ENCODE measurements around the gene PNLDC1. TPM values are rescaled to one million over a fixed set of nuclear protein-coding genes. Genes with fewer than 3 reads are reported as not detected.
A peak's percentile ranks its signal among the peaks of the same experiment; 100 is the strongest.

Gene PNLDC1
- not detected for polyA plus RNA-seq (2013, experiment 1 of 2; ENCODE audit: insufficient read length)
- not detected for polyA plus RNA-seq (2013, experiment 2 of 2; ENCODE audit: insufficient read length)

- no peak for DNase-seq
Observed at GRCh38 chr6:159800141-159800865, at the start of gene PNLDC1. Gene PNLDC1, plus strand, starts transcription at chr6:159800276. Its CDS starts 32 bp downstream, at chr6:159800308.

DNA sequence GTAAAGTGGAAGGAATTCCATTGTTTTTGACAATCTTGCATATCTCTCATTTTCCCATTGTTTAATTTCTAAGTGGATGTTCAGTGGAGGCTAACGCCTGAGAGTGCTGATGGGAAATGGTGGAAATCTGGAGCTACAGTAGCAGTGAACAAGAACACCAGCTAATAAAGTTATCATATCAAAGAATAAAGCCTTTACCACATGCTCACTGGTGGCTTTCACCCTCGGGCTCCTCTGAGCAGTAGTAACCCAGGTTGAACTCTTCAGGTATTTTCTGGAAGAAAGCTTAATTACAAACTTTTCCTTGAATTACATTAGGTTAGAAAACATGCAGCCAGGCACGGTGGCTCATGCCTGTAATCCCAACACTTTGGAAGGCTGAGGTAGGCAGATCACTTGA lies 48.6 kb upstream of the PNLDC1 start:
- no peak for DNase-seq

GRCh38 chr6:159753081-159753872 lies 46.8 kb upstream of the PNLDC1 start:
- no peak for DNase-seq

DNA sequence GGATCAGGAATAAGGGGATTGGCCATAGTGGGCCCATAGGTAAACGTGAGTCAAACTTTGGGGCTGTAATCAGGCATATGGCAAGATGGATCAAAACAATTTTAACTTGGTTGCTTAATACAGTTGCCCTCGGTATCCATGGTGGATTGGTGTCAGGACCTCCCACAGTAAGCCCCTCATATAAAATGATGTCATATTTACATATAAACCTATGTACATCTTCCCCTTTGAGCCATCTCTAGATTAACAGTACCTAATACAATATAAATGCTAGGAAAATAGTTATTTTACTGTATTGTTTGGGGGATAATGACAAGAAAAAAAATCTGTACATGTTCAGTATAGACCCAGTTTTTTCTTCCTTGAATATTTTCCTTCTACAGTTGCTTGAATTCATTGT lies 45.7 kb upstream of the PNLDC1 start:
- DNase-seq: no peak

- no peak for DNase-seq
Observed at GRCh38 chr6:159754959-159755914, 44.8 kb upstream of the PNLDC1 start.

DNA sequence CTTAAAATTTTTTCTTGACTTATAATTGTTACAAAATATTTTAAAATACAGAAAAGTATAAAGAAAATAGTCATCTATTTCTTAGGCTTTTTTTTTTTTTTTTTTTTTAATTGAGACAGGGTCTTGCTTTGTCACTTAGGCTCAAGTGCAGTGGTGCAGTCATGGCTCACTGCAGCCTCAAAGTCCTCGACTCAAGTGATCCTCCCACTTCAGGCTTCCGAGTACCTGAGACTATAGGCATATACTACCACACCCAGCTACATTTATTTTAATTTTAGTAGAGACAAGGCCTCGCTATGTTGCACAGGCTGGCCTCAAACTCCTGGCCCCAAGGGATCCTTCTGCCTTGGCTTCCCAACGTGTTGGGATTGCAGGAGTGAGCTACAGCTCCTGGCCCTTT lies 43.6 kb upstream of the PNLDC1 start:
- no peak for DNase-seq

- peak; percentile 79 for DNase-seq
Observed at GRCh38 chr6:159758031-159759001, 41.8 kb upstream of the PNLDC1 start.

DNA sequence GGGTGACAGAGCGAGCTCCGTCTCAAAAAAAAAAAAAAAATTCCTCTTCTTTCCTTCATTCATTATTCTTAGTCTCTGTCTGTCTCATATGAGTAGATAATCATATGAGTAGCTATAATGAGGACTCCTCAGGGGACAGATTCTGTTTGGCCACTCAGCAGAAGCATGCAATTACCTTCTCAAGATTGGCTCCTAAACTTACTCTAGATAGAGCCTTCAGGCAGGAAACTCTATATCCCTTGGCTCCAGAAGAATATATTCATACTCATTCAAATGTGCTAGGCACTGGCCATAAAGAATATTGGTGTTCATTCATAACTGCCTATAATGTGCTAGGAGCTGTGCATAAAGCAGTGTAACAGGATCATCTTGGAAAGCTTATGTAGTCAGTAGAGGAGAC lies 40.4 kb upstream of the PNLDC1 start:
- no peak for DNase-seq

GRCh38 chr6:159760602-159761057 lies 39.4 kb upstream of the PNLDC1 start:
- DNase-seq: peak; percentile 94

GRCh38 chr6:159761129-159761872 lies 38.8 kb upstream of the PNLDC1 start:
- DNase-seq: peak; percentile 17

DNA sequence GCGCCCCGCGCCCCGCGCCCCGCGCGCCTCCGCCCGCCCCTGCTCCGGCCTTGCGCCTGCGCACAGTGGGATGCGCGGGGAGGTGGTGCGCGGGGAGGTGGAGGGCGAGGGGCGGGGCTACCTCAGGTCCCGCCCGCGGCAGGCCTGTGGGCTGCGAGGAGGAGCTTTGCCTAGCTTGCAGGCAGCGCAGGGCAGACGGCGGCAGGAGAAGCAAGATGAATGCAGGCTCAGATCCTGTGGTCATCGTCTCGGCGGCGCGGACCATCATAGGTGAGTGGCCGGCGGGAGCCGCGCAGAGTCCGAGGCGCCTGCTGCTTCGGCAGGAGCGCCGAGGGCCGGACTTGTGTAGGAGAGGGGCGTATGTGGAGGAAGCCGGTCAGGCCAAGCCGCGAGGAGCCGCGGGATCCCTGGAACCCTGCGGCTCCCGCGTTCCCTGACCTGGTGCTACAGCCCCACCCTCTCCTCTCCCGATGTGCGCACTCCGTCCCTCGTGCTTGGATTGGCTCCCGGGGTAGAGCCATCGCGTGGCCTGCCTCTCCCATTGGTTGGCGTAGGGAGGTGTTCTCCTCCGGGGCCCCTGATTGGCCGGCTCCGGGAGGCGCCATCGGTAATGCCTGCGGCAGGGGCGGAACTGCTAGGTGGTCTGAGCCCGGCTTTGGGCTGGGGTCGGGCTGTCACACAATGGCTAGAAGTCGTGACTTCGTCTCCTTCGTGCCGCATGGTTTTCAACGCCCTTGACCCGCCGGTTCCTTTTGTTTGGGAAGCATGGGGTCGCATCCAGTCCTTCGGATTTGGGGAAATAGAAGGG lies 38.0 kb upstream of the PNLDC1 start, which contains the start of gene ACAT2:
TSS of gene ACAT2 (plus strand) at position 173 of the 808 bp plus-strand sequence. CDS start at position 216, 43 bp downstream.
- DNase-seq: peak; percentile 95

DNA sequence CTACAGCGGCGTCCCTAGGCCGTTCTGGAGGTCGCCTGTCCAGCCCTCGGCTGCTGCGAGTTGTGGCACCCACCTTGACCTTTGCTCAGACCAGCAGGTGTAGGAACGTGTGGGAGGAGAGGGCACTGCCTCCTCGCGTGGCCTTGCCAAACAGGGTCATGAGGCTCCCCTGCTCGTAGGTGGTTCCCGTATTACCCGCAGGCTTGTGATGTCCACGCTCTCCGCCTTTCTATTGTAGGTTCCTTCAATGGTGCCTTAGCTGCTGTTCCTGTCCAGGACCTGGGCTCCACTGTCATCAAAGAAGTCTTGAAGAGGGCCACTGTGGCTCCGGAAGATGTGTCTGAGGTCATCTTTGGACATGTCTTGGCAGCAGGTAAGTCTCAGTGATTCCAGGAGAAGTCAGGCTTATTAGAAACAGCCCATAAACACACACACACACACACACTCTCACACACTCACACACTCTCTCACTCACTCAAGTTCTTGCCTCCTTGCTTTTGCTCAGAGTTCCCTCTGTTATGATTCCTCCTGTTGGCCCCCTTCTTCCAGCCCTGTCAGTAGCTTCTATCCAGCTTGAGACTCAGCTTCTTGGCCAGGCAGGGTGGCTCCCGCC lies 37.3 kb upstream of the PNLDC1 start:
- DNase-seq: no peak

DNA sequence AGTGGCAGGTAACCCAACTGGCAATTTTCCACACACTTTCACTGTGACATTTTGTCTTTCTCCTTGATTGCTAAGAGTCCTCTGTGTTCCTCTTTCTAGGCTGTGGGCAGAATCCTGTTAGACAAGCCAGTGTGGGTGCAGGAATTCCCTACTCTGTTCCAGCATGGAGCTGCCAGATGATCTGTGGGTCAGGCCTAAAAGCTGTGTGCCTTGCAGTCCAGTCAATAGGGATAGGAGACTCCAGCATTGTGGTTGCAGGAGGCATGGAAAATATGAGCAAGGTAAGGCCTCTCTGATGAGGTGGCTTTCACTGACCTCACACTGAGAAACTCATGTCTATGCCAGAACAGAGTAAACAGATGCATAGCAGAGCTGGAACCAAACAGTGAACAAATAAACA lies 33.2 kb upstream of the PNLDC1 start:
- DNase-seq: no peak

- DNase-seq: no peak
Observed at GRCh38 chr6:159769470-159769869, 30.6 kb upstream of the PNLDC1 start.

GRCh38 chr6:159772196-159772595 lies 27.9 kb upstream of the PNLDC1 start:
- DNase-seq: no peak

DNA sequence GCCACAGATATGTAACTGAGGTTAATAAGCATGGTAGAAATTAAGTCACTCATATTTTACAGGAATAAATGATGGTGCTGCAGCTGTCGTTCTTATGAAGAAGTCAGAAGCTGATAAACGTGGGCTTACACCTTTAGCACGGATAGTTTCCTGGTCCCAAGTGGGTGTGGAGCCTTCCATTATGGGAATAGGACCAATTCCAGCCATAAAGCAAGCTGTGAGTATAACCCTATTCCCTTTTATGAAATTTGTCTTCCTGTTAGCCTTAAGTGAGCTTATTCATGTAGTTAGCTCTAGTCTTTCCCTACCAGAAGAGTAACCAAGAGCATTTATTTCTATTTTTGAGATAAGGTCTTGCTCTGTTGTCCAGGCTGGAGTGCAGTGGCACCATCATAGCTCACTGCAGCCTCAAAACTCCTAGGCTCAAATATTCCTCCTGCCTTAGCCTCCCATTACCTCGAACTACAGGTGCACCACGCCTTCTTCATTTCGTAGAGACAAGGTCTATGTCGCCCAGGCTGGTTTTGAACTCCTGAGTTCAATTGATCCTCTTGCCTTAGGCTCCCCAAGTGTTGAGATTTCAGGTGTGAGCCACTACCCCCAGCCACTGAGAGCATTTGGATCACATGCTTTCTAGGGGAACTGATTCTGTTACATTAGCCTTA lies 22.7 kb upstream of the PNLDC1 start:
- DNase-seq: no peak

DNA sequence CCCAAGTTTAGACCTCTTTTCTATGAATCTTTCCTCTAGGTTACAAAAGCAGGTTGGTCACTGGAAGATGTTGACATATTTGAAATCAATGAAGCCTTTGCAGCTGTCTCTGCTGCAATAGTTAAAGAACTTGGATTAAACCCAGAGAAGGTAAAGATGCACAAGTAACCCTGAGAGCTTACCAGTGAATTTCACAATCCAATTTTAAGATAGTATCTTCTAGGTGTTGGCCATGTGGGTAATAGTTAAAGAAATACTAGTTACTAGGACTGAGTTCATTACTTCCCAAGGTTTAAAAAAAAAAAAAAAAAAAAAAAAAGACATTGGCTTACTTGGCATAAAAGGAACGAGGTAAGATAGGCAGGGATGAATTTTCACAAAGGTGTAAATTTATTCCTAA lies 21.9 kb upstream of the PNLDC1 start:
- DNase-seq: no peak

DNA sequence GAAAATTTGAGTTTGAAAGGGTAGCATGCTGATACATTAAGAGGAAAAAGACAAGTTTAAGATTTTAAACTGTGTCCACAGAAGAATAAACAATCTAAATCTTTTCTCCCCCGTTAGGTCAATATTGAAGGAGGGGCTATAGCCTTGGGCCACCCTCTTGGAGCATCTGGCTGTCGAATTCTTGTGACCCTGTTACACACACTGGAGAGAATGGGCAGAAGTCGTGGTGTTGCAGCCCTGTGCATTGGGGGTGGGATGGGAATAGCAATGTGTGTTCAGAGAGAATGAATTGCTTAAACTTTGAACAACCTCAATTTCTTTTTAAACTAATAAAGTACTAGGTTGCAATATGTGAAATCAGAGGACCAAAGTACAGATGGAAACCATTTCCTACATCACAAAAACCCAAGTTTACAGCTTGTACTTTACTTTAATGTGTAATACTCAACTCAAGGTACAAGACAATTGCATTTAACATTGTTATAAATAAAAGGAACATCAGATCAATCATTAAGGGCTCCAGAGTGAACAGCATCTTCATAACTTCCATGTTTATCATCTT lies 21.5 kb upstream of the PNLDC1 start:
- DNase-seq: no peak

Measured in fibroblast of skin of scalp (primary cell).